ENCODE data around the gene ACADS.

ACADS gene

GRCh38 chr12:120725659-120726509 is at the start of gene ACADS:
TSS of gene ACADS (plus strand) at chr12:120725826. CDS start at chr12:120725886, 60 bp downstream.
- Histone ChIP-seq H3K9me3 (ENCODE audit: control insufficient read depth, low read depth, low read length) (no peaks in the 10 kb centered on the region), H3K36me3 (ENCODE audit: control insufficient read depth, low read depth, low read length) (peaks cover 24% of the 10 kb centered on the region), H3K27me3 (ENCODE audit: control insufficient read depth, insufficient read depth, low read length) (peaks cover 6% of the 10 kb centered on the region), H3K27ac (ENCODE audit: low read length) (no peak within 1 kb of the TSS), H3K4me3 (ENCODE audit: low read length) (peak within 1 kb of the TSS; percentile 62), H3K9ac (ENCODE audit: low read length) (peak within 1 kb of the TSS; percentile 59), H3K4me1 (ENCODE audit: control insufficient read depth, low read depth, low read length) (no peaks in the 10 kb centered on the region)

- Histone ChIP-seq H3K9me3 (ENCODE audit: control insufficient read depth, low read depth, low read length) (no peaks in the 10 kb centered on the region), H3K27me3 (ENCODE audit: control insufficient read depth, insufficient read depth, low read length) (no peaks in the 10 kb centered on the region), H3K4me1 (ENCODE audit: control insufficient read depth, low read depth, low read length) (no peaks in the 10 kb centered on the region), H3K36me3 (ENCODE audit: control insufficient read depth, low read depth, low read length) (no peaks in the 10 kb centered on the region), H3K4me3 (ENCODE audit: low read length) (no peak overlapping the region), H3K27ac (ENCODE audit: low read length) (no peak overlapping the region), H3K9ac (ENCODE audit: low read length) (no peak overlapping the region)
Observed at GRCh38 chr12:120677765-120678473, 47.7 kb upstream of the ACADS start.

- Histone ChIP-seq H3K4me3 (ENCODE audit: low read length) (no peak overlapping the region), H3K27ac (ENCODE audit: low read length) (no peak overlapping the region), H3K27me3 (ENCODE audit: control insufficient read depth, insufficient read depth, low read length) (no peaks in the 10 kb centered on the region), H3K9ac (ENCODE audit: low read length) (no peak overlapping the region), H3K4me1 (ENCODE audit: control insufficient read depth, low read depth, low read length) (no peaks in the 10 kb centered on the region), H3K9me3 (ENCODE audit: control insufficient read depth, low read depth, low read length) (no peaks in the 10 kb centered on the region), H3K36me3 (ENCODE audit: control insufficient read depth, low read depth, low read length) (no peaks in the 10 kb centered on the region)
Observed at GRCh38 chr12:120678572-120678971, 47.1 kb upstream of the ACADS start.

GRCh38 chr12:120680165-120680738 is 45.4 kb upstream of the ACADS start:
- Histone ChIP-seq H3K4me1 (ENCODE audit: control insufficient read depth, low read depth, low read length) (no peaks in the 10 kb centered on the region), H3K27me3 (ENCODE audit: control insufficient read depth, insufficient read depth, low read length) (no peaks in the 10 kb centered on the region), H3K9ac (ENCODE audit: low read length) (no peak overlapping the region), H3K36me3 (ENCODE audit: control insufficient read depth, low read depth, low read length) (no peaks in the 10 kb centered on the region), H3K27ac (ENCODE audit: low read length) (no peak overlapping the region), H3K4me3 (ENCODE audit: low read length) (no peak overlapping the region), H3K9me3 (ENCODE audit: control insufficient read depth, low read depth, low read length) (no peaks in the 10 kb centered on the region)

- no peaks in the 10 kb centered on the region for H3K9me3 ChIP-seq (ENCODE audit: control insufficient read depth, low read depth, low read length)
- no peaks in the 10 kb centered on the region for H3K36me3 ChIP-seq (ENCODE audit: control insufficient read depth, low read depth, low read length)
- H3K4me3 ChIP-seq (ENCODE audit: low read length): no peak overlapping the region
- H3K27me3 ChIP-seq (ENCODE audit: control insufficient read depth, insufficient read depth, low read length): no peaks in the 10 kb centered on the region
- peaks cover 20% of the 10 kb centered on the region for H3K4me1 ChIP-seq (ENCODE audit: control insufficient read depth, low read depth, low read length)
- no peak overlapping the region for H3K9ac ChIP-seq (ENCODE audit: low read length)
- no peak overlapping the region for H3K27ac ChIP-seq (ENCODE audit: low read length)
Observed at GRCh38 chr12:120684523-120684932, 41.1 kb upstream of the ACADS start.

- no peaks in the 10 kb centered on the region for H3K9me3 ChIP-seq (ENCODE audit: control insufficient read depth, low read depth, low read length)
- no peaks in the 10 kb centered on the region for H3K36me3 ChIP-seq (ENCODE audit: control insufficient read depth, low read depth, low read length)
- H3K4me3 ChIP-seq (ENCODE audit: low read length): peak overlapping the region; percentile 98
- H3K9ac ChIP-seq (ENCODE audit: low read length): no peak overlapping the region
- peaks cover 25% of the 10 kb centered on the region for H3K4me1 ChIP-seq (ENCODE audit: control insufficient read depth, low read depth, low read length)
- H3K27ac ChIP-seq (ENCODE audit: low read length): no peak overlapping the region
- H3K27me3 ChIP-seq (ENCODE audit: control insufficient read depth, insufficient read depth, low read length): no peaks in the 10 kb centered on the region
Observed at GRCh38 chr12:120685522-120685921, 40.1 kb upstream of the ACADS start.

GRCh38 chr12:120686151-120686689 is 39.4 kb upstream of the ACADS start:
- H3K36me3 ChIP-seq (ENCODE audit: control insufficient read depth, low read depth, low read length): no peaks in the 10 kb centered on the region
- H3K27ac ChIP-seq (ENCODE audit: low read length): peak overlapping the region; percentile 98
- no peaks in the 10 kb centered on the region for H3K9me3 ChIP-seq (ENCODE audit: control insufficient read depth, low read depth, low read length)
- peak overlapping the region; percentile 89 for H3K9ac ChIP-seq (ENCODE audit: low read length)
- peaks cover 31% of the 10 kb centered on the region for H3K4me1 ChIP-seq (ENCODE audit: control insufficient read depth, low read depth, low read length)
- peak overlapping the region; percentile 98 for H3K4me3 ChIP-seq (ENCODE audit: low read length)
- H3K27me3 ChIP-seq (ENCODE audit: control insufficient read depth, insufficient read depth, low read length): no peaks in the 10 kb centered on the region

- Histone ChIP-seq H3K9me3 (ENCODE audit: control insufficient read depth, low read depth, low read length) (no peaks in the 10 kb centered on the region), H3K9ac (ENCODE audit: low read length) (peak within 1 kb of the TSS; percentile 89), H3K4me1 (ENCODE audit: control insufficient read depth, low read depth, low read length) (peaks cover 31% of the 10 kb centered on the region), H3K4me3 (ENCODE audit: low read length) (peak within 1 kb of the TSS; percentile 98), H3K27ac (ENCODE audit: low read length) (peak within 1 kb of the TSS; percentile 98), H3K36me3 (ENCODE audit: control insufficient read depth, low read depth, low read length) (no peaks in the 10 kb centered on the region), H3K27me3 (ENCODE audit: control insufficient read depth, insufficient read depth, low read length) (no peaks in the 10 kb centered on the region)
Observed at GRCh38 chr12:120686690-120687577, 38.7 kb upstream of the ACADS start, which contains the start of gene MLEC. TSS of gene MLEC (plus strand) at chr12:120687149. CDS start at chr12:120687297, 148 bp downstream.

GRCh38 chr12:120687578-120688289 is 37.9 kb upstream of the ACADS start:
- Histone ChIP-seq H3K4me1 (ENCODE audit: control insufficient read depth, low read depth, low read length) (peaks cover 39% of the 10 kb centered on the region), H3K9ac (ENCODE audit: low read length) (peak overlapping the region; percentile 83)

GRCh38 chr12:120688527-120689071 is 37.0 kb upstream of the ACADS start:
- peaks cover 47% of the 10 kb centered on the region for H3K4me1 ChIP-seq (ENCODE audit: control insufficient read depth, low read depth, low read length)
- no peaks in the 10 kb centered on the region for H3K9me3 ChIP-seq (ENCODE audit: control insufficient read depth, low read depth, low read length)
- H3K36me3 ChIP-seq (ENCODE audit: control insufficient read depth, low read depth, low read length): no peaks in the 10 kb centered on the region
- no peaks in the 10 kb centered on the region for H3K27me3 ChIP-seq (ENCODE audit: control insufficient read depth, insufficient read depth, low read length)
- peak overlapping the region; percentile 98 for H3K4me3 ChIP-seq (ENCODE audit: low read length)
- no peak overlapping the region for H3K27ac ChIP-seq (ENCODE audit: low read length)
- H3K9ac ChIP-seq (ENCODE audit: low read length): peak overlapping the region; percentile 83

More at GRCh38 chr12:120687578-120688289, 37.9 kb upstream of the ACADS start:
- Histone ChIP-seq H3K4me3 (ENCODE audit: low read length) (peak overlapping the region; percentile 98), H3K27me3 (ENCODE audit: control insufficient read depth, insufficient read depth, low read length) (no peaks in the 10 kb centered on the region), H3K36me3 (ENCODE audit: control insufficient read depth, low read depth, low read length) (no peaks in the 10 kb centered on the region), H3K27ac (ENCODE audit: low read length) (peak overlapping the region; percentile 15), H3K9me3 (ENCODE audit: control insufficient read depth, low read depth, low read length) (no peaks in the 10 kb centered on the region)

Measured in iPS-18a (cell line).